GM19463 (cell line): ENCODE measurements around the gene BMP5.

Experiments
- ATAC-seq: cut with Tn5 transposase; IDR thresholded peaks from one replicate; pipeline ENCODE4 v1.9.1; 2021; ENCODE audit warnings: mild to moderate bottlenecking, moderate library complexity; ENCODE audit not compliant: unreplicated experiment

BMP5 gene

DNA sequence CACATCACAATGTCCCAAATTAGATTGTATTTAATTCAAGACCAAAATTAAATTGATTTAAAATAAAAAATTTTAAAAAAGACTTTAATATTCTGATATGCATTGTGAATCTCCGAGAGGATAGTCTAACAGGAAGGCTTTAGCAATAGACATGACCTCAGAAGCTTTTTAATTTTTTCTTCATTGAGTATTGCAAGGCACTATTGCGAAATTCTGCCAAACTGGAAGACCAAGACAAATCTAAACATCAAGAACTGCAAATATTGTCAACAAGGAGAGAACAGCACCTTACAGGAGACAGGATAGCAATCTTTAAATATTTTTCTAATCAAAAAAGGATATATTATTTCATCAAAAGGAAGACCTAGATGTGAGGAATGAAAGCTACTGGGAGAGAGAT is 56.9 kb downstream of the BMP5 start:
- ATAC-seq, result no peak

DNA sequence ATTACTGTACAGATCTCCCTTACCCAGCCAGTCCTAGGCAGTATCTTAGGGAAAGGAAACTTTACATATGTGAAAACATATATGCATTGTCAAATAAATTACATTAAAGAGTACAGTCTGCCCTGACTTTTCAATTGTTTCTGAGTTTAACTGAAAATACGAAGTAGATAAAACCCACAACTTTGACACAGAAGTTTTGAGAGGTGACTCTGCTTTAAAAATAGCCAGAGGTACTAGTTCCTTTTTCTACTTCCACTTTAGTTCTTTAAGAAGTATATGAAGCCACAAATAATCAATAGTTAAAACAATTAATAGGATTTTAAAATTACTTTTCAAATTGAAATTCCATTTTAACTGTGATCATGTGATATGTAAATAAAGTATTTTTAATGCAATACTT is 62.9 kb downstream of the BMP5 start:
- peak; percentile 60 for ATAC-seq

DNA sequence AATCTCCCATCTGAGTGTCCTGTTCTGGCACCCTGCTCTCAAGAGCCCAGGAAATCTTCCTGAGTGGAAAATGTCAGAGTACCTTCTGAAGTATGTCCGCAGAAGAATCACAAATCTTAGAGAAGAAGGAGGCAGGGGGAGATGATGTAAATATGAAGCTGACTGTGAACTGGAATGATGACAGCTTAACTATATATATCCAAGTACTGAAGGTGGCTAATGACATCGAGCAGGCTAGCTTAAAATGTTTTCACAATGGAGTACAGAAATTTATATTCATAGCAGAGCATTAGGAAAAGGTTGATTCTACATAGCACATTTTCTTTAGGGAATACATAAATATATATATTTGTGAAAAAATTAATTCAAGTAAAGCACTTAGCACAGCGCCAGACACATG is 64.3 kb downstream of the BMP5 start:
- ATAC-seq, result no peak

DNA sequence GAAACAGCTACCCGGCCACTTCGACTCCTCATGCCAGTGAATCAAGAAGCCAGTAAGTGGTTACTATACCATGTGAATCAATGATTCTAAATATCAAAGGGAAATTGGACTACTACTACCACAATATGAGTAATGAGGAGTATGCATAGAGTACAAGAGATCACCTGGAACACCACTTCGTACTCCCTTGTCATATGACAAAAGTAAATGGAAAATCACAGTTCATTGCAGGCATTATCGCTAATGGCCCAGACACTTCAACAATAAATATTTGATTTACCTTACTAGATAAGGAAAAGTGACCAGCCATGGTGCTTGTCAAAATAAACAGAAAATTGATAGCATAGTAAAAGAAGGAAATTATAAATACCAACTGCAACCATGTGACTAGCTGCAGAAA is 73.1 kb downstream of the BMP5 start:
- ATAC-seq, result no peak

DNA sequence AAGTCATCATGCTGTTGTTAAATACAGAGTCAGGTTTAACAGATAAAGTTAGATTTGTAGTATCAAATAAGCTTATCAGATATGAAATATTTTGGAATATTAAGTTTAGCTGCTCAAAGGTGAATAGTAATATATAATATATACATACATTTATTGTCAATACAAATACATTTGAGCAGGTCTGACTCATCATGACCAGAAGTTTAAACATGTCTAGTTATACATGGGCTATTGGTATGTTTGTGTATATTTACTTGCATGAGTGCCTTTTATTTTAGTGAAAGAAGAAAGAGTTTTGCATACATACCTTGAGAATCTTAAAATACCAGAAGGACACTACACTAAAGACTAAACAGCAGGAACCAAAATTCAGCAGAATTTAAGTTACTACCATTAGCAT is 76.8 kb downstream of the BMP5 start:
- no peak for ATAC-seq

DNA sequence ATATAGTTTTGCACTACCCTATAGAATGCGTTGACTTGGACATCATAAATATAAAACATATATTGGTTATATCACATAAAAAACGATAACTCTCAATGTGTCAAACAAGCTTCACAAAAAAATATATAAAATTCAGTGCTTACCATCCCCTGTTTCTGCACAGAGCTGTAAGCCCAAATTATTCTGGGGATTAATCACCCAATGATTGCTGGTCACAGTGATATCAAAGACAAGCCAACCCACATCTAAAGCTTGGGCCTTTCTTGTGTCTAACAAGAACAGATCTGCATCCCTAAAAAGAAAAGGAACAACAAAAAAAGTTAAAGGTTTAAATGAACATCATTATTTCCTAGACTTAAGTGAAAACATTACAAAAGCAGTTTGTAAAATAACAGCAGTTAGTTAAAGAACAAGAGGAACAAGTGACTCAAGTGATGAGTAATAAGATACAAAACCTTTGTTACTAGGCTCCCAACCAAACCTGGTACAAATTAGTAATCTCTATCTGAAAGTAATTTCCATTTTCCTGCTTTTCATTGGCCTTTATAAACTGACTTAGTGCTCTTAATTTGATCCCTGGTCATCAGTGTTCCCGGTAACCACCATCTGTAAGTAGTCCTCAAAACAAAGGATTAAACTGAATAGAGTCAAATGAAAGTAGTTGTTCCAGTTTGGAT is 81.1 kb downstream of the BMP5 start:
- ATAC-seq, result no peak

DNA sequence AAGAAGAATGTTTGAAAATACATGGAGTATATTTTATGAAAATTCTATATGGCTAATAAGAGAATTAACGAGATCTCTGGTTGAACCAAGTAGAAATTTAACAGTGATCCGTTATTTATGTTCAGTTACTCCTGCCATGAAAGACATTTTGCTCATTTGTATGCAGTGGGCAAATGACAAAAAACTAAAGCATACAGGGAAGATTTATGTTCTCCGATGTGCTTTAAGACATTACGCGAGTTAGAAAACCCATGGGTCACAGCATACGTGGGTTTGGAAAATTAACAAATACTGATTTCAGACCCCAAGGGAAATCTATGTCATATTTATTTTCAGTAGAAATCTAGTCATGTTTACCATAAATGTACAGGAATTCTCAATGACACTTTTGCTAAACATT is 90.1 kb downstream of the BMP5 start:
- no peak for ATAC-seq

DNA sequence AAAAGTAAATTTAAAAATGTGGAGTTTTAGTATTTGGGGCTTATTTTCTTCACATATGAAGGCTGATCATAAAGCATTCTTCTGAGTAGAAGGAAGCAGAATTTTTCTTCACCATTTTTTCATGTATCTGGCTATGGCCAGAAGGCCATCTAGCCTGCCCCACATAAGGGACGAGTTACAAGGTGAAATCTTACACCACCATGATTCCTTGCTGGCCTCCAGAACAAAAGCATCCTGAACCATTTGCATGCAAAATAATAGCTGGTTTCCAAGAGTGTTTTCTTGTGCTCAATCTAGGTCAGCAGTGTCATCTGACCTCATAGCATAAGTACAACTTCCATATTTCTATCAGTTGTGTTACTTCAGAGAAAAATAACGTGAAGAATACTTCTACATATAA is 93.1 kb downstream of the BMP5 start:
- no peak for ATAC-seq

DNA sequence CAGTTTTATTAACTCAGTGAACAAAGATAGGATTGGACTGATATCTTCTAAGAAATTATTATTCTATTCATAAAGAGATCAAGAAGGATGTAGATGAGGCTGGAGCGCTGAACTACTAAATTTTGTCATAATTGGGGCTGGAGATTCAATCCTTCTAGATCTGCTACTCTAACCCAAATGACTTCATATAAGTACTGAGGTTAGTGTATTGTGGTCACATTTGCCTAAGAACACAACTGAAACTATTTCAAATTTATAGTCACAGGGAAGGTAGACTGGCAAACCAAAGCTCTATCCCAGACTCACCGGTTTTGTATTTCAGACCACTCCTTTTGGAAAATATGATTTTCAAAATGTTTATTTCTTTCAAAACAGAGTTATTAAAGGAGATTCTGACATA is 96.7 kb downstream of the BMP5 start:
- ATAC-seq, result peak; percentile 93

DNA sequence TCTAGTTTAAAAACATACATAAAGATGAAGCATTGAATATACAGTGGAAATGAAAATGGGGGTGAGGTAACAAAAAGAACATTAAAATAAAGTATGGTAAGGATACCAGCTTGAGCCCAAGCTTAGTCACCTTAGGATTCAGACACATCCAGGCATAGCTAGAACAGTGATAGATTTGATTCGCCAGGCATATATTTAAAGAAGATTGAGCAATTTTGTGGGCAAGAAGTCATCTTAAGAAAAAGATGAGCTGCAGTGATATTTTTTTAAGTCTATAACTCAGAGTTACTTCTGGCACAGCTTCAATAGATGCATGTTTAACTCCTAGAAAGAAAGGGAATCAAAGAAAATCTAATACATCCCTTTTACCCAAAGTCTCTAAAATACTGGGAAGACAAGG is 97.9 kb downstream of the BMP5 start:
- ATAC-seq, result no peak

DNA sequence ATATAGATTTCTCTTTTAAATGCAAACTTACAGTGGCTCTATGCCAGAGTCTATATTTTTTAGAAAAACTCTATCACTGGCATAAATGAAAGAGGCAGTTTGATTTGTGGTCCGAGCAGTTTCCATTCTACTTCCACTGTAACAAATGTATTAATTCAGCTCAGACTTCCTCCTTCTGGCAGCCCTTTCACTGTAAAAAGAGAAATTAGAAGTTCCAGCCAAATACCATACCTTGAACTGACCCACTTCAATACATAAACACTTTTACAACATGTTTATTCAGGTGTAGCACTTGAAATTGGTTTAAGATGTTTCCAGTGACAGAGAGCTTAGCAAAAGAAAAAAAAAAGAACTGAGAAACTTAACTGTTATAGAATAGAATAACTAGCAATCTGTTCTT is 99.3 kb downstream of the BMP5 start:
- no peak for ATAC-seq

DNA sequence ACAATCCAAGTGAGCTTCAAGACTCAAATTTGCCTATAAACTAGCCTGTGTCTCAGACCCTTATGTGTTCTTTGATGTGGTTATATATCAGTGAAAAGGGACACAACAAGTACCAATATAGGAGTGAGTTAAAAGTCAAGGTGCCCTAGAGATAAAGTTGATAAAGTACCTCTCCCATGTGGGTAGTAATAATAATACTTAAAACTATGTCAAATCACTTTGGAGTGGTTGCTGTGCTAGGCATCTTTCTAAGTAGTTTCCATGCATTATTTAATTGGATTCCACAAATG is 100.4 kb downstream of the BMP5 start:
- ATAC-seq, result no peak

DNA sequence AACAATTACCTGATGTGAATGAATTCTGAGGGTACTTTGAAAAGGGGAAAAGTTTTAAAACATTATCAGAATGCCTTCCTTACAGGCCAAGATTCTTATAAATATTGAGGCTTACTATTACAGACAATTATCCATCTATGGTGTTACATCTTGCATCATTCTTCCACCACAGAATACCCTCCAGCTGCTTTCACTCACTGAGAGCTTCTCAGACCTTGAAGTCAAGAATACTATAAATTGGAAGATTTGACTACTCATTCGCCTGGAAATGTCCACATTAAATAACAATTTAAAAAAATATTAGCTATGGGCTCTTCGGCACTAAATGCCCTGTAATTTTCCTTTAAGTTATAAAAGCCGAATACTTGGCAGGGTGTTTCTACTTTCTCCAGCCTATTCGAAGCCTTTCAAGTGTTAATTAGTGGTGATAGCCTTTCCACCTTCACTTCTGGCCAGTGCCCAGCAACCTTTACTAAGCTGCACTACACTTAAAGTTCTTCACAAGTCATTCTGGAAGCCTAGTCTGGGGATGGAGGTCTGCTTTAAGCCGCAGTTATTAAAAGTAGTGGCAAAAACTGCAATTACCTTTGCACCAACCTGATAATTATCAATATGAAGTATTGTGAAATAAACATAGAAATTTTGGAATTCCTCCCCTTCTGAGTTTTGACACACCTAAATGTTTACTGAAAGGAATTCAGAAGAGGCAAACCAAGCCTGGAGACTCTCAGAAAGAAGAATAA is 100.9 kb downstream of the BMP5 start:
- ATAC-seq, result no peak

DNA sequence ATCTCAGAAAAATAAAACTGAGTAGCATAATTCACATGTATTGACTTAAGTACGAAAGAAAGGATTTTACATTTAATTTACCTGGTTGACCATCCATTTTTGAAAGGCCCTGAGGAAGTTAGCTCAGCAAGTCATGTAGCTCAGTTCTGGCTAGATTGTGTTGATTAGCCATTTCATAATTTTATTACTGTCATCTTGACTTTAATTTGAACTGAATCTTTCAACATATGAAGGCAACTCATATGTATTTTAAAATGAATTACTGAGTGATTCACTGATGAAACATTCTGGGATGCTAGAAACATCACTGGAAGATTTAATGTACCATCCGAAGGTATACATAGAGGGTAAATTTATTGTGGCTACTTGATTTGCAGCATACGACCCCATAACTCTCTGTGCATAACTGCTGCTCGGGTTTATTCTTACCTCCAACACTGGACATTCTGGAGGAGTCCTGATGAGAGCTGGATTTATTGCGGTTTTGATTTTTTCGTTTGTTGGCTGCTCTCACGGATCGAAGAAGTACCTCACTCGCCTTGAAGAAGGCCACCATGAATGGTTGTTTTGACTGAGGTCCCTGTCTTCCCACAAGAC is 101.7 kb downstream of the BMP5 start:
- no peak for ATAC-seq

DNA sequence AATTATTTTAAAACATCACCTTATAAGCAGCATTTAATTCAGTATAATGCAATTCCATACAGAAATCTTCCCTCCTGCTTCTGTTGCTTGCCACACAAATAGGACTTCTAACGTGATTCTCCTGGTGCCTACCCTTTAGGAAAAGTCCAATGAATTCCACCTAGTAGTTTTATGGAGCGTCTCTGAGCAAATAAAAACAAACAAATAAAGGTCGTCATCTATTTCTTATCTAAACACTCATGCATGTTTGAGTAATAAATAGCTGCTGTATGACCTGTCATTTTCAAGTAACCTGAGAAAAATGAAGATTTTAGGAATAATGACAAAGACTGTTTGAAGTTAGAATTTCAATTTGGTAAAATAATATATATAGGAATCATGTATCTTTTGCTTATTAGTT is 102.7 kb downstream of the BMP5 start:
- ATAC-seq, result no peak

DNA sequence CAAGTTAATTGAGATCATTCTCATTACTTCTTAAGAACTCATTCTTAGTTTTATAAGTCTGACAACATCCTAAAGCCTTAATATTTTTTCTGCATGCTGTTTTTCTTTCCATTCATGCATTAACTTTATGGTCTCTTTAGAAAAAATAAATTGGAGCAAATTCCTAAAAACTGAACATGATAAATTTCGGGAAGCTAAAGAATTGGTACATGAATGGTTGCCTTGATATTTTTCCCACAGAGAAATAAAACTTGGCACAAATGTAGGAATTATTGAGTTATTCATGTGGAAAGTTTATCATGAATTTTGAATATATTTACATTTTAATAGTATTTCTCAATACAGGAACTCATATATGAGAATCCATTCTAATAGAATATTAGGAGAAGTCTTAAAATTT is 115.9 kb downstream of the BMP5 start:
- no peak for ATAC-seq

DNA sequence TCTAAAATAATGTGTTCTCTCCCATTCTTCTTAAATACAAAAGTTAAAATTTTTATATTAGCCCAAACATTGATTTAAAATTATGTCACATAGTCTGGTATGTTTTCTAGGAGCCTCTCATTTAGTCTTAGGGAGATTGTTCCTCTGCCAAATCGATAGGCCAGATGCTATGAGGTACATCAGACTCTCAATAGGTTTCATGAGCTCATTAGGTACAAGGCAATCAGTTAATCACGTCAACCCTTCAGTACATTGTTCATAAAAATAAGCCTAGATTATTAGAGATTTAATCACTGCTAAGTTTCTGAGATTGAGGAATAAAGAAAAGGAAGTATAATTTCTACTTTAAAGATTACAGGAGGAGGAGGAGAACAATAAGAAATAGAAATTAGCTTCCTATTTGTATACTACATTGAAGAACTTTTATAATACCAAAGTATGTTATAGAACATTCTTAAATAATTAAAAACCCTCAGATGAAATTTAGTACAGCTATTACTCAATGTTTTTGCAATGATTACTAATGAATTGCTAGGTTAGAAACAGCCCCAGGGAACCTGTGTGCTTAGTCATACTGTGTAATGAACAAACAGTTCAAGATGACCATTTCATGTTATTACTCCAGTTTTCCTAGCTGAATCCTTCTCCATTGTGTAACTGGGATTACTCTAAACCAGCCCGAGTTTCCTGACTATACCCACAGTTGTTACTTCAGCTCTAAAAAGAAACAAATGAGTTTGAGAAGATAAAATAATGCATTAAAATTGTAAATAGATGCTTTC is 117.0 kb downstream of the BMP5 start:
- ATAC-seq, result no peak

DNA sequence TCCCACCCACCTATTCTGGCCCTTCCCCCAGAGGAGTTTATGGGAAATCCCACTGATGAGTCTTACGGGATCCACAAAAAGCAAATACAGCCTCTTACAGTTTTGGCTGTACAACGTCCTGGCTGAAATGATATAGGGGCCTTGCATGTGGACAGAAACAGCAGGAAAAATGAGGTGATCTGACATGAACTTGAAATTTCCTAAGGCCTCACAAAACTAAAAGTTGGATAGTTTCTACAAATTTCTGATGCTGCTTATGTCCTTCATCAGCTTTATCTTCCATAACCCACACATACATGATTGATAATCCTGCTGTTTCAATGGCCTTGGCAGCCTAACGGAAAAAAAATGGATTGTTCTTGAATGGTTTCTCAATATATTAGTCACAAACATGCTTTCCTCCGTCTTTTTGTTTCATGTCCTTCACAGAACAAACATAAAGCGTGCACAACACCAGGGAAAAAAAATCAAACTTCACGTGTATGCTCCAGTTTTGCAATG is 118.8 kb downstream of the BMP5 start:
- no peak for ATAC-seq

DNA sequence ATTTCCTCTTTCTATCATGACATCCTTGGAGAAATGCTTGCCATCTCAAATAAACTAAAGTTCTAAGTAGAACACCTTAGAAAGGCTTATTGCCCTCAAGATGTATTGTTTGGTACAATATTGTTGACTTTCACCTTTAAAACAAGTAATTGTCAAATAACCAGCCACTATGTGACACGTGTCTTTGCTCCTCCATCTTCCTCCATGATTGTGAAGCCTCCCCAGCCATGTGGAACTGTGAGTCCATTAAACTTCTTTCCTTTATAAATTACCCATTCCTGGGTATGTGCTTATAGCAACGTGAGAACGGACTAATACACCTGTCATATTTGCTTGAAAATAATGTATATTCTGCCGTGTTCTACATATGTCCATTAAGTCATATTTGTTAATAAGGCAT is 126.5 kb downstream of the BMP5 start:
- ATAC-seq, result no peak

DNA sequence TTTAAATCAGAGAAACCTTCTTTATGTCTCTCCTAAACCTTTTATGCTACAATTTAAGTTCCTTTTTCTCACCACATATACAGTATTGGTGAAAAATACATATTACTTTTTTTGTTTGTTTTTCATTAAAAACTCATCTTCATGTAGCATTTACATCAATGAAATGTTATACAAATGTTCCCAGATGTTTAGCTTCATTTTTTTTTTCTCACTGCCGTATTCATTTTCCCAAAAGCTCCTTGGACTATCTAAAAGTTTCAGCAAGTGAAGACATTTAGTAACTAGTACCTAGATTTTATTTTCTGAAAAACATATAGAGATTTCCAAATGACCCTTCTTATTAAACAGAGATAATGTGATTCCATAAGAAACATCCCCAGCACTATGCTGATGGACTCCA is 128.9 kb downstream of the BMP5 start:
- ATAC-seq, result no peak

DNA sequence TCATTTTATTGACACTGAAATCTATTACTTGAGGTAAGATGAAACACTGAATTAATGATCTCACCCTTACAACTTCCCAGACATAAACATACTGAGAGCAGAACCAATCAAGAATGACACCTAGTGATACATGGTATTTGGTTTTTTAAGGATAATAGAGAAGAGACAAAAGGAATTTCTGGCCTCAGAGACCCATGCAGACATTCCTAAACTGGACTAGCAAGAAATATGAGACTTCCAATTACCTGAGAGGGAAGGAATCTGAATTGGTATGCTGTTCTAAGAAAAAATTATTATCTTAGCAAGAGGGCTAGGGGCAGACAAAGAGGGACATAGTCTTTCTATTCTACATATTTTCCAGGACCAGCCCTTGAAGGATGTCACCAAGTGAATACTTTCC is 141.1 kb downstream of the BMP5 start:
- no peak for ATAC-seq

DNA sequence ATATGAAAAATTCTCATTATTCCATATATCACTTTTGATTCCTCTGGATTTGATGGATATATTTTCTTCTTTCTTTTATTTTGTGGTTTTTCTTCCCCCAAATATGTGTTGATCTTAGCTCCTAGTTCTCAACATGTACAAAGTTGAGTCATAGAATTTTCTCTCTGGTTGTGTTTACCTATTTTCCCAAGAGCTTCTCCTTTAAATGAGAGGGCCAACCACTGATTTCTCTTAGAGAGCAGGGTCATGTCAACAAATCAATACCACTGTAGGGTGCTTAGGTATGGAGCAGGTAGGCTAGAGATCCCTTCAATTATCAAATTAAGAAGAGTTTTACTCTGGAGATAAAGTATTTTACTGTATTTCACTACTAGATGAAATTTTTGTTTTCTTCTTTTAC is 145.7 kb downstream of the BMP5 start:
- ATAC-seq, result no peak
